ENCODE results near the gene IGLL1. TPM values are rescaled to one million over a fixed set of nuclear protein-coding genes. Genes with fewer than 3 reads are reported as not detected.
"Not testable (repeated sequence)": the region's sequence is repeated elsewhere in the genome, so short reads cannot be mapped to it uniquely, and the experiment has no call there.

The IGLL1 gene
- total RNA-seq, 2 donors from 2014 or later, result not detected

GRCh38 chr22:23564276-23564675 lies 15.8 kb downstream of the IGLL1 start:
- H3K36me3 Mint-ChIP-seq, result no peaks in the 10 kb centered on the region
- no peaks in the 10 kb centered on the region for H3K9me3 Mint-ChIP-seq
- H3K27ac Mint-ChIP-seq, result no peak overlapping the region
- ATAC-seq (no peak), DNase-seq (ENCODE audit: low spot score) (no peak)
- H3K4me3 Mint-ChIP-seq, result no peak overlapping the region
- peaks cover 5 to 6% of the 10 kb centered on the region in 2 donors for H3K4me1 Mint-ChIP-seq (ENCODE audit: low read depth in 2 of 2)
- peaks cover 5 to 13% of the 10 kb centered on the region in 2 donors for H3K27me3 Mint-ChIP-seq

- DNase-seq (ENCODE audit: low spot score) (no peak), ATAC-seq (no peak)
- no peaks in the 10 kb centered on the region for H3K9me3 Mint-ChIP-seq
- H3K27ac Mint-ChIP-seq, result no peak overlapping the region
- H3K4me1 Mint-ChIP-seq (ENCODE audit: low read depth in 2 of 2), result peaks cover 5 to 6% of the 10 kb centered on the region in 2 donors
- no peaks in the 10 kb centered on the region for H3K36me3 Mint-ChIP-seq
- no peak overlapping the region for H3K4me3 Mint-ChIP-seq
- H3K27me3 Mint-ChIP-seq, result peaks cover 11 to 18% of the 10 kb centered on the region in 2 donors
Observed at GRCh38 chr22:23563111-23563510, 17.0 kb downstream of the IGLL1 start.

DNA sequence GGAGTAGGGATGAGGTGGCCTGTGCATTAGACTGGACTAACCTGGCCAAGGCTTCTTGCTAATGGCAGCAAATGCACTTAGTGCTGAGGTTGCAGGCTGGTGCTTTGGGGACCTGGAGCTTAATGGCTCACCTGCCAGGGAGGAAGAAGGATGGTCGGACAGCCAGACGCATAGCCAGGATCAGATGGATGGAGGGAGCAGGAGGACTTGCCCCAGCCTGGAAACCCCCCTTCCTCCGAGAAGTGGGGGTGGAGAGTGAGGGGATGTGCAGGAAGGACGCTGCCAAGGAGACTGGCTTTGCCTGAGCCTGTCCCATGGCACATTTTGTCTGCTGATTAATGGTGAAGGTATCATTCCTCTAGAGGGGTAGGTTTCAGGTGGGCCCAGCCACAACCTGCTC lies 17.9 kb downstream of the IGLL1 start:
- Mint-ChIP-seq H3K36me3 (no peaks in the 10 kb centered on the region), H3K27me3 (peaks cover 9 to 13% of the 10 kb centered on the region in 2 donors), H3K9me3 (no peaks in the 10 kb centered on the region), H3K27ac (no peak overlapping the region), H3K4me1 (ENCODE audit: low read depth in 2 of 2) (peaks cover 5 to 6% of the 10 kb centered on the region in 2 donors), H3K4me3 (no peak overlapping the region)
- ATAC-seq (no peak), DNase-seq (ENCODE audit: low spot score) (no peak)

DNA sequence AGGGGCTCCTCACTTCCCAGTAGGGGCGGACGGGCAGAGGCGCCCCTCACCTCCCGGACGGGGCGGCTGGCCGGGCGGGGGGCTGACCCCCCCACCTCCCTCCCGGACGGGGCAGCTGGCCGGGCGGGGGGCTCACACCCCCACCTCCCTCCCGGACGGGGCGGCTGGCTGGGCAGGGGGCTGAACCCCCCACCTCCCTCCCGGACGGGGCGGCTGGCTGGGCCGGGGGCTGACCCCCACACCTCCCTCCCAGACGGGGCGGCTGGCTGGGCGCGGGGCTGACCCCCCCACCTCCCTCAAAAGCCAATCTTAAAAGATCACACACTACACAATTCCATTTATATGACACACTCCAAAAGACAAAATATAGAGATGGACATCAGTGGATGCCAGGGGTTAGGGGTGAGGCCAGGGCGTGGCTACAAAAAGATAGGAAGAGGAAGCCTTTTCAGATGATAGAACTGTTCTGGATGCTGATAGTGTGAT lies 19.0 kb downstream of the IGLL1 start:
- DNase-seq (ENCODE audit: low spot score); H3K9me3 Mint-ChIP-seq; H3K4me3 Mint-ChIP-seq; H3K4me1 Mint-ChIP-seq (ENCODE audit: low read depth in 2 of 2); H3K27ac Mint-ChIP-seq; ATAC-seq; H3K36me3 Mint-ChIP-seq: not testable (repeated sequence)
- H3K27me3 Mint-ChIP-seq, result peaks cover 7 to 12% of the 10 kb centered on the region in 2 donors

DNA sequence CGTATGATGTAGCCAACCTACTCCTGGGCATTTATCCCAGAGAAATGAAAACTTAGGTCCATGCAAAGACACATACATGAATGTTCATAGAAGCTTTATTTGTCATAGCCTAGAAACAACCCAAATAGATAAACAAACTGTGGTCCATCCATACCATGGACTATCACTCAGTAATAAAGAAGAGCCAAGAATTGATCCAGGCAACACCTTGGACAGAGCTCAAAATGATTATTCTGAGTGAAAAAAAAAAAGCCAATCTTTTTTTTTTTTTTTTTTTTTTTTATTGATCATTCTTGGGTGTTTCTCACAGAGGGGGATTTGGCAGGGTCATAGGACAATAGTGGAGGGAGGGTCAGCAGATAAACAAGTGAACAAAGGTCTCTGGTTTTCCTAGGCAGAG lies 19.9 kb downstream of the IGLL1 start:
- not testable (repeated sequence) for H3K36me3 Mint-ChIP-seq; H3K27ac Mint-ChIP-seq; H3K27me3 Mint-ChIP-seq; H3K4me1 Mint-ChIP-seq (ENCODE audit: low read depth in 2 of 2); DNase-seq (ENCODE audit: low spot score); ATAC-seq; H3K4me3 Mint-ChIP-seq; H3K9me3 Mint-ChIP-seq

DNA sequence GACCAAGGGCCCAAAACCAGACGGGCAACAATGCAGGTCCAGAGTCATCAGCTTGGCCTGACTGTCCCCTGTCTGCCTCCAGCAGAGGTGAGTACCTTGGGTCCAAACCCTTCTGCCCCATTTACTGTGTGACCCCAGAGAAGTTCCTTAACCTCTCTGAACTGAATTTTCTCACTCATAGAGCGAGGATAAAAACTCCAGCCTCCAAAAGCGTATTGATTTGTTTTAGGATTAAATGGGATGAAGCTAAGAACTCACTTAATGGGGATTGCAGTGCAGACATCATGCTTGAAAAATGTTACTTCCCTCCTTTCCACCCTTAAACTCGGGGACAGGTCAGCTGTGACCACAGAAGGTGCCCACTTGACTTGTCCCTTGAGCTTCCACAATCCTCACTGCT lies 22.6 kb downstream of the IGLL1 start:
- DNase-seq (ENCODE audit: low spot score) (no peak), ATAC-seq (no peak)
- H3K27ac Mint-ChIP-seq, result no peak overlapping the region
- peaks cover 7% of the 10 kb centered on the region in 2 donors for H3K27me3 Mint-ChIP-seq
- no peak overlapping the region for H3K4me3 Mint-ChIP-seq
- H3K9me3 Mint-ChIP-seq, result no peaks in the 10 kb centered on the region
- no peaks in the 10 kb centered on the region for H3K4me1 Mint-ChIP-seq (ENCODE audit: low read depth in 2 of 2)
- H3K36me3 Mint-ChIP-seq, result no peaks in the 10 kb centered on the region

DNA sequence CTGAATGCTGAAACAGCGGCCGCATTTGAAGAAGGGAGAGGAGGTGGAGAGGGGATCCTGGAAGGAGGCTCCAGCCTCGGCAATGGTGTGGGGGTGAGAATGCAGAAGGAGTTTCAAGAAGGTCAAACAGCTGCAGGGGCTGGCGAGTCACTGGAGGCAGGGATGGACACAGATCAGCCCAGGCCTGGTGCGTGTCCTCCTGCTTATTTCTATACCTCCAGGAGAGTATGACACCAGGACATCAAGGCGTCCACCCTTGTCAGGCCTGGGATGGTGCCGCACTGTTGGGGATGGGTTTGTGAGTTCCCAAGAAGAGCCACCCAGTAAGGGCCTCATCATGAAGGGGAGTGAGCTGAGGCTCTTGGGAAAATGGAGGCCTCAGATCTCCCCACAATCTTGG lies 23.1 kb downstream of the IGLL1 start:
- H3K4me1 Mint-ChIP-seq (ENCODE audit: low read depth in 2 of 2), result no peaks in the 10 kb centered on the region
- no peak overlapping the region for H3K4me3 Mint-ChIP-seq
- no peaks in the 10 kb centered on the region for H3K9me3 Mint-ChIP-seq
- H3K27ac Mint-ChIP-seq, result no peak overlapping the region
- ATAC-seq (peak in 1 of 2 donors; percentile 38), DNase-seq (ENCODE audit: low spot score) (no peak)
- peaks cover 7% of the 10 kb centered on the region in 2 donors for H3K27me3 Mint-ChIP-seq
- no peaks in the 10 kb centered on the region for H3K36me3 Mint-ChIP-seq

DNA sequence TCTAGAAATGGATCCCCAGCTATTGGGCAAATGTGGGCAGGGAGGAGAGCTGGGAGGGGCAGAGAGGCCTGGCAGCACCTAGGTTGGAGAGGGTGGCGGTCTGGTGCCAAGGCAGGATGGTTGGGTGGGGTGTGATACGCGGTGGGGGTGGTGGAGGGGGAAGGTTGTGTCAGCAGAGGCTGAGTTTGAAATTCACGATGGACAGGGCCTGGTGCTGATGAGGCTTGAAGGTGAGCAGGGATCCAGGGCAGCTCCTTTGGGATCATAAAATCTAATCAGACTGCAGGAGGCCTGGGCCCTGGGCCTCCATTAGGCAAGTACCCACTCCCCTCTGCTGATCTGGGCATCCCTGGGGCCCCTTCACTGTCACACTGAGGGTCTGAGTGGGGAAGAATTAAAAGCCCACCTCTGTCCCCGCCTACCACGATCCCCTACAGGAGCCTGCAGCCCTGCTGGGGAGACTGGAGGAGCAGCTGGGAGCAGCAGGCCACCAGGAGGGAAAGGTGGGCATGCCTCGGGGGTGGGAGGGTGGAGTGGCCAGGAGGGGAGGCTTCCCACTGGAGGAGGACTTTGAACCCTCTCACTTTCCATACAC lies 24.0 kb downstream of the IGLL1 start:
- ATAC-seq (no peak), DNase-seq (ENCODE audit: low spot score) (no peak)
- no peak overlapping the region for H3K27ac Mint-ChIP-seq
- no peaks in the 10 kb centered on the region for H3K9me3 Mint-ChIP-seq
- peaks cover 7% of the 10 kb centered on the region in 2 donors for H3K27me3 Mint-ChIP-seq
- H3K4me3 Mint-ChIP-seq, result no peak overlapping the region
- H3K36me3 Mint-ChIP-seq, result no peaks in the 10 kb centered on the region
- H3K4me1 Mint-ChIP-seq (ENCODE audit: low read depth in 2 of 2), result no peaks in the 10 kb centered on the region

DNA sequence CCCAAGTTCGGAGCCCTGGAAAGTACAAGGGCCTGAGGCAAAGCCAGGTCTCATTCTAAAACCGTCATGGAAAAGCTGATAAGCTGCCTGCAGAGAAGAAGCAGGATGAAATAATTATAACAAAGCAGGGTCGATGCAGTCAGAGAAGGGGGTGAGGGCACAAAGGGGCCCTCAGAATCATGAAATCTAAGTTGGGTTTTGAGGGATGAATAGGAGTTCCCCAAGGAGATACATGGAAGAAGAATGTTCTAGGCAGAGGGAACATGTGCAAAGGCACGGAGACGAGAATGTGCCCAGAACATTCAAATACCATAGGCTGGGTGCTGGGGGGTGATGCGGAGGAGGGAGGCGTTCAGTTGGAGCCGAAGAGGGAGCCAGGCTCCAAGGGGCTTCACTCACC lies 25.0 kb downstream of the IGLL1 start:
- no peak for DNase-seq (ENCODE audit: low spot score)
- H3K4me3 Mint-ChIP-seq, result no peak overlapping the region
- no peaks in the 10 kb centered on the region for H3K9me3 Mint-ChIP-seq
- peaks cover 7% of the 10 kb centered on the region in 2 donors for H3K27me3 Mint-ChIP-seq
- H3K27ac Mint-ChIP-seq, result no peak overlapping the region
- H3K36me3 Mint-ChIP-seq, result no peaks in the 10 kb centered on the region
- H3K4me1 Mint-ChIP-seq (ENCODE audit: low read depth in 2 of 2), result no peaks in the 10 kb centered on the region
- ATAC-seq, result no peak

GRCh38 chr22:23553924-23554870 lies 25.9 kb downstream of the IGLL1 start:
- H3K27me3 Mint-ChIP-seq, result peaks cover 7% of the 10 kb centered on the region in 2 donors
- H3K4me1 Mint-ChIP-seq (ENCODE audit: low read depth in 2 of 2), result no peaks in the 10 kb centered on the region
- no peaks in the 10 kb centered on the region for H3K9me3 Mint-ChIP-seq
- DNase-seq (ENCODE audit: low spot score), result no peak
- no peak for ATAC-seq
- H3K36me3 Mint-ChIP-seq, result no peaks in the 10 kb centered on the region
- H3K4me3 Mint-ChIP-seq, result no peak overlapping the region
- H3K27ac Mint-ChIP-seq, result no peak overlapping the region

- H3K27me3 Mint-ChIP-seq, result peaks cover 4% of the 10 kb centered on the region in 2 donors
- H3K27ac Mint-ChIP-seq, result no peak overlapping the region
- no peaks in the 10 kb centered on the region for H3K36me3 Mint-ChIP-seq
- DNase-seq (ENCODE audit: low spot score) (no peak), ATAC-seq (no peak)
- H3K4me3 Mint-ChIP-seq, result no peak overlapping the region
- H3K4me1 Mint-ChIP-seq (ENCODE audit: low read depth in 2 of 2), result no peaks in the 10 kb centered on the region
- no peaks in the 10 kb centered on the region for H3K9me3 Mint-ChIP-seq
Observed at GRCh38 chr22:23553438-23553837, 26.7 kb downstream of the IGLL1 start.

DNA sequence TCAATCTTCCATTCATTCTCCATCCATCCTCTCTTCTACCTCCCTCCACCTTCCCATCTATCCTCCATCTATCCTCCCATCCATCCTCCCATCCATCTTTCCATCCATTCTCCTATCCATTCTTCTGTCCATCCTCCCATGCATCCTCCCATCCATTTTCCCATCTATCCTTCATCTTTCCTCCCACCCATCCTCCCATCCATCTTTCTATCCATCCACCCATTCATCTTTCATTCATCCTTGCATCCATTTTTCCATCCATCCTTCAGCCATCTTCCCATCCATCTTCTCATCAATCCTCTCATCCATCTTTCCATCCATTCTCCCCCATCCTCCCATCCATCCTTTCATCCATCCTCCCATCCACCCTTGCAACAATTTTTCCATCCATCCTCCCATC lies 27.5 kb downstream of the IGLL1 start:
- DNase-seq (ENCODE audit: low spot score), result no peak
- no peak for ATAC-seq
- Mint-ChIP-seq H3K36me3 (peaks cover 2% of the 10 kb centered on the region), H3K4me3 (no peak overlapping the region), H3K9me3 (no peaks in the 10 kb centered on the region), H3K27me3 (peaks cover 0 to 3% of the 10 kb centered on the region in 2 donors), H3K27ac (no peak overlapping the region), H3K4me1 (ENCODE audit: low read depth in 2 of 2) (no peaks in the 10 kb centered on the region)

DNA sequence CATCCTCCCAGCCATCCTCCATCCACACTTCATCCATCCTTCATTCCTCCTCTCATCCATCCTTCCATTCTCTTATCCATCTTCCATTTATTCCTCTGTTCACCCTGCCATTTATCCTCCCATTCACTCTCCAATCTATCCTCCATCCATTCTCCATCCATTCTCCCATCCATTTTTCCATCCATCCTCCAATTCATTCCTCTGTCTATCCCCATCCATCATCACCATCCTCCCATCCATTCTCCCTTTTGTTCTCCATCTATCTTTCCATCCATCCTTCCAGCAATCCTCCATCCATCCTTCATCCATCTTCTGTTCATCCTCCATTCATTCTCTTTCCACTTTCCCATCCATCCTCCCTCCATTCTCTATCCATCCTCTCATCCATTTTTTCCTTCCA lies 28.7 kb downstream of the IGLL1 start:
- Mint-ChIP-seq H3K27ac (no peak overlapping the region), H3K9me3 (no peaks in the 10 kb centered on the region), H3K4me1 (ENCODE audit: low read depth in 2 of 2) (no peaks in the 10 kb centered on the region), H3K4me3 (no peak overlapping the region), H3K36me3 (peaks cover 4% of the 10 kb centered on the region), H3K27me3 (no peaks in the 10 kb centered on the region)
- ATAC-seq, result no peak
- DNase-seq (ENCODE audit: low spot score), result no peak

DNA sequence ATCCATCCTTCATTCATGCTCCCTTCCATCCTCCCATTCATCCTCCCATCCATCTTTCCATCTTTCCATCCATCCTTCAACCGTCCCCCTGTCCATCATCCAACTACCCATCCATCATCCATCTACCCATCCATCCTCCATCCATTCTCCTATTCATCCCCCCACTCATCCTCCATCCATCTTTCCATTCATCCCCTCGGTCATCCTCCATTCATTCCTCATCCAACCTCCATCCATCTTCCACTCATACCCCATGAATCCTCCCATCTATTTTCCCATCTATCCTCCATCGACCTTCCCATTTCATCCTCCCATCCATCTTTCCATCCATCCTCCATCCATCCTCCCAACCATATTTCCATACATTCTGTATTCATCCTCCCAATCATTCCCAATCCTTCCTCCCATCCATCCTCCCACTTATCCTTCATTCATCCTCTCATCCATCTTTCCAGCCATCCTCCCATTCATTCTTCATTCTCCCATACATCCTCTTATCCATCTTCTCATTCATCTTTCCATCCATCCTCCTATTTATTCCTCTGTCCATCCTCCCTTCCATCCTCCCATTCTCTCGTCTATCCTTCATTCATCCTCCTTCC lies 29.9 kb downstream of the IGLL1 start:
- ATAC-seq, result no peak
- no peak for DNase-seq (ENCODE audit: low spot score)
- no peaks in the 10 kb centered on the region for H3K9me3 Mint-ChIP-seq
- H3K27me3 Mint-ChIP-seq, result peaks cover 0 to 3% of the 10 kb centered on the region in 2 donors
- no peak overlapping the region for H3K27ac Mint-ChIP-seq
- no peaks in the 10 kb centered on the region for H3K4me1 Mint-ChIP-seq (ENCODE audit: low read depth in 2 of 2)
- no peak overlapping the region for H3K4me3 Mint-ChIP-seq
- peaks cover 4% of the 10 kb centered on the region for H3K36me3 Mint-ChIP-seq

Data from natural killer cell treated with Interleukin-12 subunit alpha and Interleukin-12 subunit beta and Interleukin-15 and Interleukin-18, amount 100 ng/mL, for 72 hours (primary cell).